SK-N-SH (cell line): ENCODE data around the gene OR4D11. TPM values are rescaled to one million over a fixed set of nuclear protein-coding genes. Genes with fewer than 3 reads are reported as not detected.

ENCODE experiments used
- CTCF ChIA-PET: fragments of 300-600, 350-600 bp; formaldehyde crosslinking; extraction: SDS; loops from one replicate; lab custom pipeline; 2021; lab: Yijun Ruan, JAX
- POLR2A ChIA-PET: fragments of 350-600 bp; sonication (Branson Sonifier 250); formaldehyde crosslinking; extraction: SDS; loops from one replicate; lab custom pipeline; 2020; ENCODE audit warnings: antibody characterized with exemption, inconsistent platforms; lab: Yijun Ruan, JAX
- DNase-seq: peaks from one replicate; pipeline ENCODE4 v3.0.0; 2012
- H2AFZ ChIP-seq: fragments of 200-600 bp; sonication (generic); 2 replicates; pipeline ENCODE4 v1.8.1; 2016; ENCODE audit warnings: antibody characterized with exemption, mild to moderate bottlenecking, low read depth
- H3F3A ChIP-seq: fragments of 200-600 bp; sonication (generic); replicated peaks from 2 replicates; pipeline ENCODE3; 2016; ENCODE audit warnings: antibody characterized with exemption, mild to moderate bottlenecking; ENCODE audit not compliant: insufficient read depth
- H3K27ac ChIP-seq, 2 experiments: fragments of 200-500 bp in 1 of 2; fragments of 200-600 bp in 1 of 2; sonication (Bioruptor generic) in 1 of 2; sonication (generic), shearing (Covaris generic) in 1 of 2; 2 replicates each; pipeline versions ENCODE4 v1.5.1 to v1.6.1; 2014 to 2016; ENCODE audit warnings: low read depth in 2 of 2, inconsistent platforms in 1 of 2, low read length in 1 of 2, mild to moderate bottlenecking in 1 of 2, mixed read lengths in 1 of 2
- H3K27me3 ChIP-seq: fragments of 200-600 bp; sonication (generic), shearing (Covaris generic); 2 replicates; pipeline ENCODE4 v1.6.1; 2016; ENCODE audit warnings: mixed run types; ENCODE audit not compliant: insufficient read depth
- H3K36me3 ChIP-seq, 2 experiments: fragments of 200-500 bp in 1 of 2; fragments of 200-600 bp in 1 of 2; sonication (Bioruptor generic) in 1 of 2; sonication (generic) in 1 of 2; replicated peaks in 1 of 2; 2 replicates each; pipeline versions ENCODE3 to v1.5.1; 2014 to 2016; ENCODE audit warnings: low read length in 1 of 2, mild to moderate bottlenecking in 1 of 2; ENCODE audit not compliant: insufficient read depth in 2 of 2, control insufficient read depth in 1 of 2
- H3K4me1 ChIP-seq, 2 experiments: fragments of 200-500 bp in 1 of 2; fragments of 200-600 bp in 1 of 2; sonication (Bioruptor generic) in 1 of 2; sonication (generic), shearing (Covaris generic) in 1 of 2; 2 replicates each; pipeline versions ENCODE4 v1.5.1 to v1.6.1; 2014 to 2016; ENCODE audit warnings: low read depth in 1 of 2, low read length in 1 of 2, mixed run types in 1 of 2; ENCODE audit not compliant: insufficient read depth in 2 of 2, control insufficient read depth in 1 of 2
- H3K4me2 ChIP-seq: fragments of 200-600 bp; sonication (generic), shearing (Covaris generic); 2 replicates; pipeline ENCODE4 v1.6.1; 2017; ENCODE audit warnings: mixed run types
- H3K4me3 ChIP-seq, 2 experiments: fragments of 200-500 bp in 1 of 2; fragments of 200-600 bp in 1 of 2; sonication (Bioruptor generic) in 1 of 2; sonication (generic), shearing (Covaris generic) in 1 of 2; 2 replicates each; pipeline versions ENCODE4 v1.5.1 to v1.8.1; 2014 to 2016; ENCODE audit warnings: low read depth in 2 of 2, inconsistent platforms in 1 of 2, low read length in 1 of 2, mild to moderate bottlenecking in 1 of 2, mixed read lengths in 1 of 2, moderate library complexity in 1 of 2
- H3K79me2 ChIP-seq: fragments of 200-600 bp; sonication (generic); 2 replicates; pipeline ENCODE4 v1.8.1; 2017; ENCODE audit warnings: mild to moderate bottlenecking; ENCODE audit not compliant: insufficient read depth
- H3K9ac ChIP-seq: fragments of 200-600 bp; sonication (generic); 2 replicates; pipeline ENCODE4 v1.6.1; 2017; ENCODE audit warnings: mixed run types
- H3K9me2 ChIP-seq: fragments of 200-600 bp; sonication (generic); 2 replicates; pipeline ENCODE4 v1.6.1; 2017; ENCODE audit warnings: mixed run types
- H3K9me3 ChIP-seq: fragments of 200-600 bp; sonication (generic); 2 replicates; pipeline ENCODE4 v1.6.1; 2017; ENCODE audit warnings: mixed run types, mild to moderate bottlenecking, moderate library complexity
- H4K20me1 ChIP-seq: fragments of 200-600 bp; sonication (generic); 2 replicates; pipeline ENCODE4 v1.6.1; 2017; ENCODE audit warnings: mild to moderate bottlenecking, mixed run types; ENCODE audit not compliant: insufficient read depth
- CHD2 ChIP-seq: fragments of 150-350 bp; IDR thresholded peaks from 2 replicates; pipeline ENCODE4 v1.6.1; 2018; ENCODE audit warnings: low read length; ENCODE audit not compliant: partially characterized antibody
- ELF1 ChIP-seq: IDR thresholded peaks from 2 replicates; pipeline ENCODE4 v1.4.0; 2012
- EP300 ChIP-seq, 2 experiments: IDR thresholded peaks; 2 replicates each; pipeline versions ENCODE4 v1.4.0 to v1.6.1; 2012; ENCODE audit warnings: borderline replicate concordance in 1 of 2, low read depth in 1 of 2, low read length in 1 of 2
- FOXJ3 ChIP-seq: sonication (generic); formaldehyde crosslinking; IDR thresholded peaks from 2 replicates; pipeline ENCODE4 v1.5.1; 2020; ENCODE audit warnings: mild to moderate bottlenecking, missing genetic modification reagents
- FOXM1 ChIP-seq: IDR thresholded peaks from 2 replicates; pipeline ENCODE4 v1.4.0; 2012; ENCODE audit warnings: low read depth, mild to moderate bottlenecking
- GATA2 ChIP-seq: sonication (generic); formaldehyde crosslinking; IDR thresholded peaks from 2 replicates; pipeline ENCODE4 v1.5.0; 2020; ENCODE audit warnings: mild to moderate bottlenecking, missing genetic modification reagents
- JUND ChIP-seq: IDR thresholded peaks from 2 replicates; pipeline ENCODE4 v1.4.0; 2012
- MAX ChIP-seq: IDR thresholded peaks from 2 replicates; pipeline ENCODE4 v1.4.0; 2012; ENCODE audit warnings: low read depth
- MXI1 ChIP-seq: IDR thresholded peaks from 2 replicates; pipeline ENCODE4 v1.6.1; 2012; ENCODE audit warnings: mild to moderate bottlenecking, low read depth, low read length, improper control_type of control experiment
- NRF1 ChIP-seq: IDR thresholded peaks from 2 replicates; pipeline ENCODE4 v1.6.1; 2012; ENCODE audit warnings: low read depth, mild to moderate bottlenecking, low read length
- RAD21 ChIP-seq: IDR thresholded peaks from 2 replicates; pipeline ENCODE4 v1.6.1; 2012; ENCODE audit warnings: mild to moderate bottlenecking, low read length
- REST ChIP-seq: IDR thresholded peaks from 2 replicates; pipeline ENCODE4 v1.6.1; 2012; ENCODE audit warnings: mild to moderate bottlenecking, low read depth, low read length, moderate library complexity
- RXRA ChIP-seq: IDR thresholded peaks from 2 replicates; pipeline ENCODE4 v1.4.0; 2012; ENCODE audit warnings: low read depth, mild to moderate bottlenecking, borderline replicate concordance
- SIN3A ChIP-seq: IDR thresholded peaks from 2 replicates; pipeline ENCODE4 v1.6.1; 2012; ENCODE audit warnings: low read depth, mild to moderate bottlenecking, low read length, moderate library complexity, borderline replicate concordance
- SMC3 ChIP-seq: IDR thresholded peaks from 2 replicates; pipeline ENCODE4 v1.6.1; 2012; ENCODE audit warnings: low read depth, low read length, improper control_type of control experiment
- TCF12 ChIP-seq: IDR thresholded peaks from 2 replicates; pipeline ENCODE4 v1.4.0; 2012
- WGBS: methylation state at CpG from one replicate; pipeline ENCODE4 v1.1.6; 2017; ENCODE audit warnings: low lambda C conversion rate; 5-methylcytosine and 5-hydroxymethylcytosine counted together
- polyA plus RNA-seq, 3 experiments: library from polyadenylated mRNA; depleted of rRNA; stranded (reverse); fragments of >200 nt; gene quantifications; 2 replicates each; pipeline ENCODE4 v1.2.3, GENCODE V29; 2012
- TF ChIP-seq, protein P1 (sequence below): fragments of 200-600 bp; sonication (generic); IDR thresholded peaks from 2 replicates; pipeline ENCODE4 v1.6.1; 2017; ENCODE audit warnings: antibody characterized with exemption, mild to moderate bottlenecking, moderate library complexity
- TF ChIP-seq, protein P2 (sequence below): fragments of 150-350 bp; IDR thresholded peaks from 2 replicates; pipeline ENCODE4 v1.6.1; 2016; ENCODE audit warnings: mild to moderate bottlenecking, low read depth, low read length
- TF ChIP-seq, protein P3 (sequence below): fragments of 150-350 bp; IDR thresholded peaks from 2 replicates; pipeline ENCODE4 v1.6.1; 2017; ENCODE audit warnings: antibody characterized with exemption, low read length, low read depth, borderline replicate concordance

The OR4D11 gene
- polyA plus RNA-seq, 1 of the 3 experiments (the other 2 are of a cell fraction), result not detected

- Histone ChIP-seq H3K4me3 (no peak overlapping the region), H3K9me3 (no peaks in the 10 kb centered on the region), H3F3A (no peaks in the 10 kb centered on the region), H3K36me3 (no peaks in the 10 kb centered on the region), H3K4me2 (no peak overlapping the region), H2AFZ (no peak overlapping the region), H3K27me3 (peaks cover 18% of the 10 kb centered on the region; the same call in 1 of the 2 replicates), H3K9ac (no peak overlapping the region), H3K79me2 (no peaks in the 10 kb centered on the region), H4K20me1 (no peaks in the 10 kb centered on the region), H3K4me1 (no peaks in the 10 kb centered on the region), H3K9me2 (no peaks in the 10 kb centered on the region), H3K27ac (no peak overlapping the region)
- CTCF ChIA-PET, result interaction anchor here (1.1 kb wide), 1 partner anchor 13 kb away, joined by 3 read pairs; no protein-coding TSS in a partner anchor
- 5% methylated on average over 1 of the region's 1 CpG for WGBS
- POLR2A ChIA-PET, result no interaction called here
- DNase-seq, result no peak
- TF ChIP-seq REST (no peak), SIN3A (no peak), RXRA (no peak), MAX (no peak), SMC3 (no peak), RAD21 (no peak), FOXJ3 (CRISPR knock-in tag) (no peak), MXI1 (no peak), CHD2 (no peak), JUND (no peak), TCF12 (no peak), NRF1 (no peak), ELF1 (no peak), GATA2 (no peak), EP300 (IDR thresholded peaks at IDR 0.05; ENCODE audit: borderline replicate concordance in 1 of 2, low read depth in 1 of 2, low read length in 1 of 2) (no peak), FOXM1 (no peak)
- TF ChIP-seq, protein P1, sequence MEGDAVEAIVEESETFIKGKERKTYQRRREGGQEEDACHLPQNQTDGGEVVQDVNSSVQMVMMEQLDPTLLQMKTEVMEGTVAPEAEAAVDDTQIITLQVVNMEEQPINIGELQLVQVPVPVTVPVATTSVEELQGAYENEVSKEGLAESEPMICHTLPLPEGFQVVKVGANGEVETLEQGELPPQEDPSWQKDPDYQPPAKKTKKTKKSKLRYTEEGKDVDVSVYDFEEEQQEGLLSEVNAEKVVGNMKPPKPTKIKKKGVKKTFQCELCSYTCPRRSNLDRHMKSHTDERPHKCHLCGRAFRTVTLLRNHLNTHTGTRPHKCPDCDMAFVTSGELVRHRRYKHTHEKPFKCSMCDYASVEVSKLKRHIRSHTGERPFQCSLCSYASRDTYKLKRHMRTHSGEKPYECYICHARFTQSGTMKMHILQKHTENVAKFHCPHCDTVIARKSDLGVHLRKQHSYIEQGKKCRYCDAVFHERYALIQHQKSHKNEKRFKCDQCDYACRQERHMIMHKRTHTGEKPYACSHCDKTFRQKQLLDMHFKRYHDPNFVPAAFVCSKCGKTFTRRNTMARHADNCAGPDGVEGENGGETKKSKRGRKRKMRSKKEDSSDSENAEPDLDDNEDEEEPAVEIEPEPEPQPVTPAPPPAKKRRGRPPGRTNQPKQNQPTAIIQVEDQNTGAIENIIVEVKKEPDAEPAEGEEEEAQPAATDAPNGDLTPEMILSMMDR, result no peak
- TF ChIP-seq, protein P2, sequence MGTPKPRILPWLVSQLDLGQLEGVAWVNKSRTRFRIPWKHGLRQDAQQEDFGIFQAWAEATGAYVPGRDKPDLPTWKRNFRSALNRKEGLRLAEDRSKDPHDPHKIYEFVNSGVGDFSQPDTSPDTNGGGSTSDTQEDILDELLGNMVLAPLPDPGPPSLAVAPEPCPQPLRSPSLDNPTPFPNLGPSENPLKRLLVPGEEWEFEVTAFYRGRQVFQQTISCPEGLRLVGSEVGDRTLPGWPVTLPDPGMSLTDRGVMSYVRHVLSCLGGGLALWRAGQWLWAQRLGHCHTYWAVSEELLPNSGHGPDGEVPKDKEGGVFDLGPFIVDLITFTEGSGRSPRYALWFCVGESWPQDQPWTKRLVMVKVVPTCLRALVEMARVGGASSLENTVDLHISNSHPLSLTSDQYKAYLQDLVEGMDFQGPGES, result no peak
- TF ChIP-seq, protein P3, sequence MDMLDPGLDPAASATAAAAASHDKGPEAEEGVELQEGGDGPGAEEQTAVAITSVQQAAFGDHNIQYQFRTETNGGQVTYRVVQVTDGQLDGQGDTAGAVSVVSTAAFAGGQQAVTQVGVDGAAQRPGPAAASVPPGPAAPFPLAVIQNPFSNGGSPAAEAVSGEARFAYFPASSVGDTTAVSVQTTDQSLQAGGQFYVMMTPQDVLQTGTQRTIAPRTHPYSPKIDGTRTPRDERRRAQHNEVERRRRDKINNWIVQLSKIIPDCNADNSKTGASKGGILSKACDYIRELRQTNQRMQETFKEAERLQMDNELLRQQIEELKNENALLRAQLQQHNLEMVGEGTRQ, result no peak
Observed at GRCh38 chr11:59501931-59502330, 1.4 kb upstream of the OR4D11 start.
